OCI-M2 (cell line): ENCODE measurements around the gene NDUFA5.
A peak's percentile ranks its signal among the peaks of the same experiment; 100 is the strongest.

ENCODE experiments used
- DNase-seq: peaks from one replicate; lab custom pipeline; 2025; ENCODE audit not compliant: unreplicated experiment; lab: John Stamatoyannopoulos, UW

NDUFA5 gene

GRCh38 chr7:123557398-123558288 lies at the start of gene NDUFA5:
TSS of gene NDUFA5 (minus strand) at chr7:123557818. CDS start at chr7:123557795, 23 bp downstream.
- DNase-seq = peak; percentile 98

GRCh38 chr7:123604739-123605138 lies 47.1 kb upstream of the NDUFA5 start:
- DNase-seq = no peak

- DNase-seq = no peak
Observed at GRCh38 chr7:123602648-123603047, 45.0 kb upstream of the NDUFA5 start.

- DNase-seq = no peak
Observed at GRCh38 chr7:123601530-123601929, 43.9 kb upstream of the NDUFA5 start, which contains the start of gene ASB15. TSS of gene ASB15 (plus strand) at chr7:123601821. CDS start at chr7:123614503, 12,682 bp downstream.

- no peak for DNase-seq
Observed at GRCh38 chr7:123600876-123601275, 43.3 kb upstream of the NDUFA5 start.

GRCh38 chr7:123599766-123600165 lies 42.1 kb upstream of the NDUFA5 start:
- no peak for DNase-seq

GRCh38 chr7:123598657-123599056 lies 41.0 kb upstream of the NDUFA5 start:
- DNase-seq = no peak

GRCh38 chr7:123594813-123595241 lies 37.2 kb upstream of the NDUFA5 start:
- DNase-seq = no peak

GRCh38 chr7:123588376-123588775 lies 30.8 kb upstream of the NDUFA5 start:
- DNase-seq = no peak

- DNase-seq = no peak
Observed at GRCh38 chr7:123583821-123584220, 26.2 kb upstream of the NDUFA5 start.

- DNase-seq = no peak
Observed at GRCh38 chr7:123581162-123581459, 23.5 kb upstream of the NDUFA5 start.

GRCh38 chr7:123580406-123581161 lies 23.0 kb upstream of the NDUFA5 start:
- DNase-seq = no peak

GRCh38 chr7:123579416-123579815 lies 21.8 kb upstream of the NDUFA5 start:
- DNase-seq = no peak

- DNase-seq = no peak
Observed at GRCh38 chr7:123573896-123574467, 16.4 kb upstream of the NDUFA5 start.

- DNase-seq = no peak
Observed at GRCh38 chr7:123573341-123573740, 15.7 kb upstream of the NDUFA5 start.

- no peak for DNase-seq
Observed at GRCh38 chr7:123571684-123572083, 14.1 kb upstream of the NDUFA5 start.

GRCh38 chr7:123571187-123571586 lies 13.6 kb upstream of the NDUFA5 start:
- no peak for DNase-seq

- DNase-seq = no peak
Observed at GRCh38 chr7:123570390-123571182, 13.0 kb upstream of the NDUFA5 start.

- DNase-seq = no peak
Observed at GRCh38 chr7:123569352-123570010, 11.9 kb upstream of the NDUFA5 start.

- DNase-seq = no peak
Observed at GRCh38 chr7:123562121-123562520, 4.5 kb upstream of the NDUFA5 start.
